ENCODE results near the gene TRIM32. TPM values are rescaled to one million over a fixed set of nuclear protein-coding genes. Genes with fewer than 3 reads are reported as not detected.

Gene TRIM32
- polyA plus RNA-seq, 2 of the 4 experiments (the other 2 are of a cell fraction), result 17.6 to 23.8 TPM

GRCh38 chr9:116693233-116693731 is 6.2 kb downstream of the TRIM32 start:
- Histone ChIP-seq H3K27ac (no peak overlapping the region), H3K4me1 (peaks cover 52% of the 10 kb centered on the region), H3K9me3 (no peaks in the 10 kb centered on the region), H3K4me3 (no peak overlapping the region), H3K4me2 (peak overlapping the region; percentile 4; the same call in 2 of the 3 replicates)
- peak; percentile 23 to 64; a peak in 3 of 6 replicates for ATAC-seq
- ChIA-PET CTCF (interaction anchor here (1.0 to 1.1 kb wide), 2 partner anchors 8 to 44 kb away, joined by 3 to 4 read pairs; no protein-coding TSS in a partner anchor), POLR2A (no interaction called here)
- no peak for TF ChIP-seq CHD2 (IDR thresholded peaks at IDR 0.05; ENCODE audit: low read length, partially characterized antibody)
- TF ChIP-seq ZFP36 (IDR thresholded peaks at IDR 0.05; ENCODE audit: borderline replicate concordance, partially characterized antibody), result no peak
- TF ChIP-seq EHF (CRISPR knock-in tag; IDR thresholded peaks at IDR 0.05), result no peak
- TF ChIP-seq HOXA7 (CRISPR knock-in tag; IDR thresholded peaks at IDR 0.05), result no peak
- TF ChIP-seq MAX (IDR thresholded peaks at IDR 0.05), result no peak
- TF ChIP-seq CBX2 (IDR thresholded peaks at IDR 0.05; ENCODE audit: borderline replicate concordance, low read depth), result no peak
- TF ChIP-seq ESRRA (IDR thresholded peaks at IDR 0.05; ENCODE audit: borderline replicate concordance, low read length), result no peak
- TF ChIP-seq MAZ (IDR thresholded peaks at IDR 0.05; ENCODE audit: borderline replicate concordance, low read depth, low read length), result no peak
- TF ChIP-seq CTCF (IDR thresholded peaks at IDR 0.05), result no peak
- TF ChIP-seq POLR2AphosphoS2 (conservative IDR thresholded peaks at IDR 0.05; ENCODE audit: low read length), result no peak
- TF ChIP-seq FOSB (CRISPR knock-in tag; IDR thresholded peaks at IDR 0.05), result no peak
- TF ChIP-seq KDM5A (IDR thresholded peaks at IDR 0.05), result no peak
- no peak for TF ChIP-seq MYC (IDR thresholded peaks at IDR 0.05; ENCODE audit: borderline replicate concordance, low read length)
- no peak for TF ChIP-seq PHF8 (IDR thresholded peaks at IDR 0.05; ENCODE audit: borderline replicate concordance, low read depth)
- no peak for TF ChIP-seq CHD4 (IDR thresholded peaks at IDR 0.05; ENCODE audit: borderline replicate concordance)
- no peak for TF ChIP-seq NFE2L2 (conservative IDR thresholded peaks at IDR 0.05; ENCODE audit: low read length)
- no peak for FAIRE-seq
- no peak for DNase-seq (ENCODE audit: low read depth in 1 of 2, low spot score in 1 of 2)
- WGBS (ENCODE audit: missing lambda C conversion rate), result 27% methylated on average over 2 of the region's 2 CpGs

GRCh38 chr9:116694785-116695291 is 7.7 kb downstream of the TRIM32 start:
- no peak for TF ChIP-seq CHD2 (IDR thresholded peaks at IDR 0.05; ENCODE audit: low read length, partially characterized antibody)
- TF ChIP-seq MAFK (IDR thresholded peaks at IDR 0.05; ENCODE audit: partially characterized antibody), result peak; percentile 16
- no peak for TF ChIP-seq HEYL (CRISPR knock-in tag; IDR thresholded peaks at IDR 0.05)
- no peak for TF ChIP-seq EHF (CRISPR knock-in tag; IDR thresholded peaks at IDR 0.05)
- Histone ChIP-seq H3K4me2 (no peak overlapping the region), H3K9me3 (no peaks in the 10 kb centered on the region), H3K4me3 (no peak overlapping the region), H3K4me1 (peaks cover 36% of the 10 kb centered on the region), H3K27ac (no peak overlapping the region)
- 93% methylated on average over 4 of the region's 4 CpGs for WGBS (ENCODE audit: missing lambda C conversion rate)
- DNase-seq (ENCODE audit: low read depth in 1 of 2, low spot score in 1 of 2) (no peak), FAIRE-seq (no peak), ATAC-seq (no peak)
- ChIA-PET CTCF (no interaction called here), POLR2A (no interaction called here)

GRCh38 chr9:116695438-116695837 is 8.3 kb downstream of the TRIM32 start:
- no peak for FAIRE-seq
- no peak for DNase-seq (ENCODE audit: low read depth in 1 of 2, low spot score in 1 of 2)
- no peaks in the 10 kb centered on the region for H3K9me3 ChIP-seq
- WGBS (ENCODE audit: missing lambda C conversion rate), result 75% methylated on average over 3 of the region's 3 CpGs
- no peak for ATAC-seq
- no peak for TF ChIP-seq PHF8 (IDR thresholded peaks at IDR 0.05; ENCODE audit: borderline replicate concordance, low read depth)
- H3K4me3 ChIP-seq, result no peak overlapping the region
- no peak overlapping the region for H3K27ac ChIP-seq
- no peak overlapping the region for H3K4me2 ChIP-seq
- peaks cover 30% of the 10 kb centered on the region for H3K4me1 ChIP-seq
- ChIA-PET POLR2A (no interaction called here), CTCF (no interaction called here)

- FAIRE-seq (no peak), ATAC-seq (no peak), DNase-seq (ENCODE audit: low read depth in 1 of 2, low spot score in 1 of 2) (no peak)
- CTCF ChIA-PET, result interaction anchor here (0.7 to 3.4 kb wide), 2 partner anchors 8 to 40 kb away, joined by 3 to 11 read pairs; no protein-coding TSS in a partner anchor
- no peak overlapping the region for H3K4me3 ChIP-seq
- peaks cover 22% of the 10 kb centered on the region; the same call in 2 of the 3 replicates for H3K4me1 ChIP-seq
- H3K4me2 ChIP-seq, result no peak overlapping the region
- POLR2A ChIA-PET, result no interaction called here
- H3K9me3 ChIP-seq, result no peaks in the 10 kb centered on the region
- no peak overlapping the region for H3K27ac ChIP-seq
- TF ChIP-seq HOXA7 (CRISPR knock-in tag; IDR thresholded peaks at IDR 0.05), result no peak
- 70% methylated on average over 1 of the region's 1 CpG for WGBS (ENCODE audit: missing lambda C conversion rate)
Observed at GRCh38 chr9:116697362-116697761, 10.3 kb downstream of the TRIM32 start.
